Effector CD4-positive, alpha-beta T cell (primary cell): ENCODE measurements around the gene MARCHF10.
"Not testable (repeated sequence)": the region's sequence is repeated elsewhere in the genome, so short reads cannot be mapped to it uniquely, and the experiment has no call there.

ENCODE experiments used
- DNase-seq: peaks from one replicate; pipeline ENCODE4 v3.0.0-alpha.2; 2020

MARCHF10 gene

GRCh38 chr17:62696256-62696655, 111.9 kb downstream of the MARCHF10 start:
- DNase-seq: no peak

GRCh38 chr17:62695093-62695738, 112.9 kb downstream of the MARCHF10 start:
- not testable (repeated sequence) for DNase-seq

GRCh38 chr17:62693616-62694409, 114.3 kb downstream of the MARCHF10 start:
- no peak for DNase-seq

GRCh38 chr17:62692721-62693431, 115.2 kb downstream of the MARCHF10 start:
- no peak for DNase-seq

- no peak for DNase-seq
Observed at GRCh38 chr17:62692159-62692651, 115.9 kb downstream of the MARCHF10 start.

- not testable (repeated sequence) for DNase-seq
Observed at GRCh38 chr17:62691589-62691915, 116.6 kb downstream of the MARCHF10 start.

GRCh38 chr17:62690168-62690897, 117.8 kb downstream of the MARCHF10 start:
- DNase-seq: no peak

GRCh38 chr17:62689441-62690167, 118.5 kb downstream of the MARCHF10 start:
- no peak for DNase-seq

GRCh38 chr17:62688398-62689160, 119.5 kb downstream of the MARCHF10 start:
- DNase-seq: no peak

GRCh38 chr17:62687997-62688396, 120.1 kb downstream of the MARCHF10 start:
- DNase-seq: no peak

GRCh38 chr17:62684179-62684578, 123.9 kb downstream of the MARCHF10 start:
- no peak for DNase-seq

- no peak for DNase-seq
Observed at GRCh38 chr17:62681939-62682381, 126.2 kb downstream of the MARCHF10 start.

GRCh38 chr17:62681061-62681938, 126.8 kb downstream of the MARCHF10 start:
- no peak for DNase-seq

- DNase-seq: no peak
Observed at GRCh38 chr17:62680541-62681052, 127.5 kb downstream of the MARCHF10 start.

GRCh38 chr17:62679866-62680377, 128.2 kb downstream of the MARCHF10 start:
- no peak for DNase-seq

- no peak for DNase-seq
Observed at GRCh38 chr17:62678214-62678919, 129.7 kb downstream of the MARCHF10 start.

- DNase-seq: no peak
Observed at GRCh38 chr17:62676952-62677596, 131.0 kb downstream of the MARCHF10 start.

GRCh38 chr17:62676231-62676943, 131.7 kb downstream of the MARCHF10 start:
- DNase-seq: no peak
